Left hindlimb (tissue), 1 donor: ENCODE measurements around the gene PGAM2.
A peak's percentile ranks its signal among the peaks of the same experiment; 100 is the strongest.

Experiments
- DNase-seq: peaks from one replicate; pipeline ENCODE4 v3.0.0-alpha.2; 2018

PGAM2 gene

GRCh38 chr7:44103566-44103922 lies 38.2 kb upstream of the PGAM2 start:
- DNase-seq = no peak

DNA sequence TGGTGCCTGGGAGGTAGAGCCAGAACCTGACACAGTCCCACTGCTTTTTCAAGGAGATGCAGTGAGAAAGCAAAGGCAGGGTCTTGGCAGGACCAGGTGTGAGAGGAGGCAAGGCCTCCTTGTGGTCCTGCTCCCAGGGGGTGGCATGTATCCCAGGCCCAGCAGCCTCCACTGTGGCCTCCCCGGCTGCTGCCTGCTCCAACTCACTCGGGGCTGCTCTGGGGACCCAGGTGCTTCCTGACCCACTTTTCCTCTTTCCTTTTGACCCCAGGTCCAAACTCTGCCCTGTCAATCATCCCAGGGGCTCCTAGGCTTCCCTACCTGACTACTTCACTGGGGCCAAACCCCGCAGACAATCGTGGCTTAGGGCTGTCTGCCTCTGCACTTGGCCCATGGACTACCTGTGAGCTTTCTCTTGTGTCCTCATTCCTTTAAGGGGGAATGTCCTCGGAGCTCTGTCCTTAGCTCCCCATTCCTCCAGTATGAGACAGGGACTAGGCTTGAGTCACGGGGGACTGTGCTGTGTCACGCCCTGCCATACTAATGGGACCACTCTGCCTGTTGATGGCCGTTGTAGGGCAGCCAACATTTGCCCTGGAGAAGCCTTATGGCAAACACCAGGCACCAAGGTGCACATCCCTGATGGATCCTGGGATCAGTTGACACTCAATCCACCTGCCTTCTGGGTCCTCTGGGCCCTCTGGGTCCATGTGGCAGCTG lies 37.6 kb upstream of the PGAM2 start:
- DNase-seq = no peak

- no peak for DNase-seq
Measured at GRCh38 chr7:44101966-44102845, 36.8 kb upstream of the PGAM2 start.

DNA sequence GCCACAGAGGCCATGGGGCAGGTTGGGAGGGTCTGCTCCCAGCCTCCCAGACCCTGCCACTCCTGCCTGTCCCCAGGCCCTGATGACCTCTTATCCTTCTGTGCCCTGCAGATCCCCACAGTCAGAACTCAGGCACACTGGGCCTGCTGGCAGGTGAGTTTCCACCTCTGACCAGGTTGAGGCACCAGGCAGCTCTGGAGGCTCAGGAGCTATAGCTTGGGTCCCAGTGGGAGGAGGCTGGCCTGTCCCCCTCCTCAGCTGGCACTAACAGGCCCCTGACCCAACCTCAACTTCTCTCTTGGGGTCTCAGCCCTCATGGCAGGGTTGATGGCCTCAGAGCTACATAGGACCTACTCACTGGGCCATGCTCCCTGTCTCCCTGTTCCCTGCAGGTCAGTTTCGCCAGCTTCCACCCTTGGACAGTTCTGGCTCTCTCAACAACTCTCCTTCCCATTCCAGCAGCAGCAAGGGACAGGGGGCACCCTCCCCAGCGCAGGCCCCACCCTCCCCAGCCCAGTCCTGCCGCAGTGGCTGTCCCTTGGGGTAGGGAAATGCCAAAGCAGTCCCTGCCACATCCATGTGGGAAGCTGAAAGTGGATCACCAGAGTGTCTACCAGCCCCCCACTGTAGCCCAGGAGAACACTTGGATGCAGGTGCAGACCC lies 36.1 kb upstream of the PGAM2 start:
- DNase-seq = no peak

DNA sequence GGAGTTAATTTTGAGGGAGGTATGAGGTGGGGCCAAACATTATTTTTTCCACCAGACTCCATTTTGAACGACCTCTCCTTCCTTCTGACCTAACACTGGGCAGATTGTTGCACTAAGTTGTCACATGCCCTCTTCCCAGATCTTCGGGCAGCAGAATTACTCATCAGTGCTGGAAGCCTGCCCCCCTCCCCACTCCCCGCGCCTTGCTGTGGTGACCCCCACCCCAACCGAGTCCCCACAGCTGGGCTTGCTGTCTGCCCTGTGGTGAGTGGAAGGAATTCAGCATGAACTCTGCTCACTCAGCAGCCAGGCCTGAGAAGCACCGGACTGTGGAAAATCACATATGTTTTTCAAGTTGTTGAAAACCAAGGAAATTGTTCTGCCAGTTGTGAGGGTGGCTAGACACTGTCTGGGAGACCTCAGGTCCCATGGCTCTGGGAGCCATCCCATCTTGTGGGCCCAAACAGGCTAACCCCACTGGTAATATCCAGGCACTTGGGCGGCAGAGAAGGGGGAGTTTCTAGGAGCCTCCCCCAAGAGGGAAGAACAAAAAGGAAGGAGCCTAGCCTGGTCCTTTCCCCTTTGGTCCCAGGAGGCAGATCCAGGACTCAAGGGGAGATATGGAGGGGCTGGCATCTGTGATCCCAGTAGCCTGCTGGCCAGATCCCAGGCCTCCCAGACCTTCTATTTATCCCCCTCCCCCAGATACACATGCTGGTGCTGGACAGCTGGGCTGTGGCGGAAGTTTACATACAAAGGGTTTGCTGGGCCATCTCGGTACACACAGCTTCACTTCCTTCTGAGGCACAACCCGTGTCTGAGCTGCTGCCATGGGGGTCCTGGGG lies 35.3 kb upstream of the PGAM2 start:
- DNase-seq = peak; percentile 85

- no peak for DNase-seq
Measured at GRCh38 chr7:44099669-44100068, 34.3 kb upstream of the PGAM2 start.

DNA sequence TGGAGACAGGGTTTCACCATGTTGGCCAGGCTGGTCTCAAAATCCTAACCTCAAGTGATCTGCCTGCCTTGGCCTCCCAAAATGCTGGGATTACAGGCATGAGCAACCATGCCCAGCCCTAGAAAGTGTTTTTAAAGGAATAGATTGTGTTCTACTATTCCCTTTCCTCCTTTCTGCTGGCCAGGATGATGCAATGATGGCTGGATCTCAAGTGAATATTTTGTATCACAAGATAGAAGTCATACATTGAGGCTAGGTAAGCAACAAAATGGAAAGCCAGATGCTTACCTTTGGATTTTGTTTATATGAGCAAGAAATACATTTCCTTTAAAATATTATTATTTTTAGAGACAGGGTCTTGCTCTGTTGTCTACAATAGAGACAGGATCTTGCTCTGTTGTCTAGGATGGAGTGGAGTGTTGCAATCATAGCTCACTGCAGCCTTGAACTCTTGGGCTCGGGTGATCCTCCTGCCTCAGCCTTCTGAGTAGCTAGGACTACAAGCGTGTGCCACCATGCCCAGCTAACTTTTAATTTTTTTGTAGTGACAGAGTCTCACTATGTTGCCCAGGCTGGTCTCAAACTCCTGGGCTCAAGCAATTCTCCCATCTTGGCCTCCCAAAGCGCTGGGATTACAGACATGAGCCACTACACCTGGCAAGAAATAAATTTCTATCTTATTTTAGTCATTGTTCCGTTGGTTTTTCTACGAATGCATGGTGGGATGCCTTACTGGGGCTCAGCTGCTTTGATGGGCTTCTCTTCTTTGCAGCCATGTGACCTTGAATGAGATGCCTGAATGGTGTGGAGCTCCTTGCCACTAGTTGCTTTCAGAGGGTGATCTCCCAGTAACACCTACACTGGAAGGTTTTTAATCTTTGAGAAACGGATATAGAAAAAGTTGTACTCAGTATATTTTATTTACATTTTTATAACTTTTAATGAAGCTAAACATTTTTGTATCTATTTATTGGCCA lies 33.0 kb upstream of the PGAM2 start:
- no peak for DNase-seq

DNA sequence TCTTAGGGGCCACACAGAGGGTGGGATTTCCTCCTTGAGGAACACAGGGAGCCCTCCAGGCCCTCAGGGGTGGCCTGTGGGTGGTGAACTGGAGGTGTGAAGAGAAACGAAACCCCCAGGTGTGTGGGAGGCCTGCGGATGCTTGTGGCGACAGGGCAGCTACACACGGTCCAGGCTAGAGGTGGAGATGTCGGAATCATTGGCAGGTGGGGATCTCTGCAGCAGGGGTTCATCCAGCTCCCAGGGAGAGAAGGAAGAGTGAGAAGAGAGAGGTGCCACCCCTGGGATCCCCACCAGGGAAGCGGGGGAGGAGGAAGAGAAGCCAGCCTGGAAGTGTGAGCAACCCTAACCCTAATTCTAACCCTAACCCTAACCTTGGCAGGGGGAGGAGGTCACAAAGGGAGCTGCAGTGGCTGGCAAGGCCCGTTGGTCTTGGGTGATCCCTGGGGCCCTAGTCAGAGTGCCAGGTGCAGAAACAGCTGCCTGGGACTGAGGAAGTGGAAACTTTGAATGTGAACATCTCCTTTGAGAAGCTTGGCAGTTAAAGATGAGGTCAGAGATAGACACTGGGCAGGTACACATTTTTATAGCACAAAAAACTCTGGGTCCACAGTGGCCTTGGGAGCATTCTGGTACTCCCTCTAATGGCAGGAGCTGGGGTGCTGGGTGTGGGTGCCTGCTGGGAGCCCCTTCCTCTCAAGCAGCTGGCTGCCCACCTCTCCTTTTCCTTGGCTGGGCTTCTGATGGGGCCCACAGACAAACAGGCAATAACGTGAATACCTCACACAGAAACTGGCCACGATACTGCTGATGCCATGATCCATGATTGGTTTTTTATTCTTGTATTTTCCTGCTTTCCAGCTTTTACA lies 31.9 kb upstream of the PGAM2 start:
- no peak for DNase-seq

DNA sequence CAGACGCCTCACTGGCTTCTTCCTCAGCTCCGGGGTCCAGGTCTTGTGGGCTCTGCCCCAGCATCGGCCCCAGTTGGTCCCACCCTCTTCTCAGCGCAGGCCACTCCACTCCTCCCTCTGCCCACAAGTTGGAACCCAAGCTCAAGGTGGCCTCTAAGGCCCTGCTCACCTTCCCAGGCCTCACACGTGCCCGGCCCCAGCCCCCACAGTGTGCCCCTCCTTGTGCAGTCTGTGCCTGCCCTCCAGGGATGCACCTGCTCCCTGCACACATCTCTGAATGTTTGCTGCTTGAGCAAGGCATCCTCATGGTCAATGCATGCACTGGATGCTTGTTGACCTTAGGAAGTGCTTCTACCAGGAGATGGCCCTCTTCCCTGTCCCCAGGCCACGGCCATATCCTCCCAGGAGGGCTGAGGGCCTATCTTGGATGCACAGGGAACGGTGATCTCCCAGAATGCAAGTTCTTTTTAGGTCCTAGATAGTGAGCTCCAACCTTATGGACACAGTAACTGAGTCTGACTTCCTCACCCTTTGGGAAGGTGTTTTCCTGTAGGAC lies 31.0 kb upstream of the PGAM2 start:
- DNase-seq = no peak

- no peak for DNase-seq
Measured at GRCh38 chr7:44095781-44096180, 30.4 kb upstream of the PGAM2 start.

DNA sequence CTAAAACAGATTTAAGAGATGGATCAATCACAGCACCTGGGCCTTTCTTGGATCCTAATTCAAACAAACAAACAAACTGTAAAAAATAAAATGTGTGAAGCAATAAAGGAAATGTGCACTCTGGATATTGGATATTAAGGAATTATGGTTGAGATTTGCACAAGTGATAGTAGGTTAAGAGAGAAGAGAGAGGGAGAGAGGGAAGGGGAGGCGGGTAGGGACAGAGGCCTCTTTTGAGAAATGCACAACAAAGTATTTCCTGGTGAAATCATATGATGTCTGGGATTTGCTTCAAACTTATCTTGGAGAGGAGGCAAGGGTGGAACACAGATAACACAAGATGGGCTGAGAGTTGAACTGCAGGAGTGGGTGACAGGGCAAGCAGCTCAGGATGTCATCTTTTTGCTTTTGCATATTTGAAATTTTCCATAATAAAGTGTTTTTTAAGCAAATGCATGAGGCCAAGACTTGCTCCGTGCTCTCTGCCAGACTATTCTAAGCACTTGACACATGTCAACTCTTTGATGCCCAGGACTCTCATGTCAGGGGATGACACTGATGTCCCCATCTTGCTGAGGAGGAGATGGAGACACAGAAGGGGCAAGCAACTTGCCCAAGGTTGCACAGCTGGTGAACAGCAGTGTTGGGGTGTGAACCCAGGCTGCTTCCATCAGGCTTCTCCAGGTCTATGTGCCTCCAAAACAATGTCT lies 29.7 kb upstream of the PGAM2 start:
- no peak for DNase-seq

- DNase-seq = no peak
Measured at GRCh38 chr7:44094365-44094764, 29.0 kb upstream of the PGAM2 start.

DNA sequence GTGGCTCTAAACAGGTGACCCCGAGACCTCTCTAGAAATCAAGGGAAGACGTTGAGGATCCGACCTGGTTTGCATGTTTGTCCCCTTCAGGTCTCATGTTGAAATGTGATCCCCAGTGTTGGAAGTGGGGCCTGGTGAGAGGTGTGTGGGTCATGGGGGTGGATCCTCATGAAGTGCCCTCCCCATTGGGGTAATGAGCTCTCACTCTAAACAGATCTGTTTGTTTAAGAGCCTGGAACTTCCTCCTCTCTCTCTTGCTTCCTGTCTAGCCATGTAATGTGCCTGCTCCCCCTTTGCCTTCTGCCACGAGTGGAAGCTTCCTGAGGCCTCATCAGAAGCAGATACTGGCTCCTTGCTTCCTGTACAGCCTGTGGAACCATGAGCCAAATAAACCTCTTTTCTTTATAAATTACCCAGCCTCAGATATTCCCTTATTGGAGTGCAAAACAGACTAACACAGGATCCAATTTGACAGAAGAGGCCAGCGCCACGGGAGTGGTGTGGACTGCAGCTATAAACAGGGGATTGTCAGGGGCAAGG lies 27.8 kb upstream of the PGAM2 start:
- no peak for DNase-seq

DNA sequence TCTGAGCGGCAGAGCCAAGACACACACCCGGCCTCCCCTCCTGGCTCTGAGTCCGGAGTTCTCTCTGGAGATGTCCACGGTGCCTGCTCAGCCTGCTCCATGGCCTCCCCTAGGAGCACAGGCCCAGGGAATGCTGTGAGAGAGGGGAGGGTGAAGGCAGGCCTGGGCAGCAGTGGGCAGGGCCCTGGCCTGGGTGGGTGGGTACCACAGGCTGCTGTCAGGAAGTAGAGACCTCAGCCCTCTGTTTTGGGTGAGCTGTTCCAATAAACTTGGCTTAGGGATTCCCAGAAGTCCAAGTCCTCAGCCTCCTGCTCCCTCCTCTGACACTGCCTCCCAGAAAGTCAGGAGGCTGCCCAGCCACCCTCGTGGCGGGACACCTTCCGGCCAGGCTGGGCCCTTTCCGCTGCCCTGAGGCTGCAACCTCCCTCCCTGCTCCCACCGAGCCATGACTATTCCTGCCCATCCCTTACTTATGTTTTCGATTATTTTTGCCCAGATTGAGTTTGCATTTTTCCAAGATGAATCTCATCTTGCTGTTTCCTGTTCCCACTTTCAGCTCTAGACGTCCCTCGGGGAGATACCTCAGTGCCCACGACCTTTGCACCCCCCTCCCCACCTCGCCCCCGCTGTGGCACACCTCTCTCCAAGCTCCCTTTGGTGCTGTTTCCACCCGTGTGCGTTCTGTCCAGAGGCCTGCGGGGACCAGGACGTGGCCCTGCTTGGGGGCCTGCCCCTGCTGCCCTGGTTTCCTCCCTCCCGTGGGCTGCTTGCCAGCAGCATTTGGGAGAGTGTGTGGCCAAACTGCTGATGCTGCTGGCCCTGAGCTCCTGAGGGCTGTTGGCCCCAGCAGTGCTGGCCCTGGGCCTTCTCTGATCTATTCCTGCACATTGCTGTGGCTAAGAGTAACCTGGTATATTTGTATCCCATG lies 22.8 kb upstream of the PGAM2 start:
- DNase-seq = no peak

GRCh38 chr7:44086627-44087026 lies 21.3 kb upstream of the PGAM2 start:
- DNase-seq = no peak

DNA sequence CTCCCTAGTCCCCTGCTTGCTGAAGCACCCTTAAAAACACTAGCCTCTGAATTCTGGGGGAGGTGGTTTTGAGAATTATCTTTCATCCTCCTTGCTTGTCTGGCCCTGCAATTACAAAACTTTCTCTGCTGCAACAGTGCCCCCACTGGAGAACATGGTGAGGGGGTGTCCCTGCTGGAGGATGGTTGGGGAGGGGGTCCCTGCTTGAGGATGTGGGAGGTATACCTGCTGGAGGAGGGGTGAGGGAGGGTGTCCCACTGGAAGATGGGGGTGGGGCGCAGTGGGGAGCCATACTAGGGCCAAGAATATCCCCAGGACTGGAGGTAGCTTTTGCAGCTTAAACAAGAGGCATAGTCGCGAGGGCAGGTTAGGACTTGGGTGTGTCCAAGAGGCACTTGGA lies 20.2 kb upstream of the PGAM2 start:
- DNase-seq = no peak

DNA sequence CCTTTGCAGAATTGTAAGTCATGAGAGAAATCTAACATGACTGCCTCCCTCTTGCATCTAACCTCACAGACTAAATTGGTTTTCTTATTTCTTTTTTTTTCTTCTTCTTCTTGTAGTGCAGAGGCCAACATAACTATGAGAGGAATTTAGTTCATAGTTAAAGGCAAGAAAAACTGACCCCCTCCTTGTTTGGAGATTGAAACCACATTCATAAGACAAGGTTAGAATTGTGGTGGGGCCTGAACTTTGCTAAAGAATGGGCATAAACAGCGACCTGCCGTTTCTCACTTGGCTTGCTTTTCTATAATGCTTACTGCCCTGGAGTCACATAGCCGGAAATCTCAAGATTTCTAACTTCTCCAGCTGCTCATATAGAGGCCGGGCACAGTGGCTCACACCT lies 19.3 kb upstream of the PGAM2 start:
- no peak for DNase-seq

GRCh38 chr7:44083796-44084195 lies 18.4 kb upstream of the PGAM2 start:
- no peak for DNase-seq
